NK-92 (cell line): ENCODE results near the gene STOX2.

Source experiments
- DNase-seq: peaks from one replicate; lab custom pipeline; 2025; ENCODE audit not compliant: unreplicated experiment; lab: John Stamatoyannopoulos, UW

Gene STOX2

GRCh38 chr4:183985786-183986185 lies 80.7 kb downstream of the STOX2 start:
- DNase-seq = no peak

GRCh38 chr4:183986291-183986970 lies 81.3 kb downstream of the STOX2 start:
- DNase-seq = no peak

GRCh38 chr4:183986971-183987946 lies 82.2 kb downstream of the STOX2 start:
- no peak for DNase-seq

- DNase-seq = no peak
Observed at GRCh38 chr4:183987987-183988392, 82.9 kb downstream of the STOX2 start.

- no peak for DNase-seq
Observed at GRCh38 chr4:183988874-183989273, 83.8 kb downstream of the STOX2 start.

DNA sequence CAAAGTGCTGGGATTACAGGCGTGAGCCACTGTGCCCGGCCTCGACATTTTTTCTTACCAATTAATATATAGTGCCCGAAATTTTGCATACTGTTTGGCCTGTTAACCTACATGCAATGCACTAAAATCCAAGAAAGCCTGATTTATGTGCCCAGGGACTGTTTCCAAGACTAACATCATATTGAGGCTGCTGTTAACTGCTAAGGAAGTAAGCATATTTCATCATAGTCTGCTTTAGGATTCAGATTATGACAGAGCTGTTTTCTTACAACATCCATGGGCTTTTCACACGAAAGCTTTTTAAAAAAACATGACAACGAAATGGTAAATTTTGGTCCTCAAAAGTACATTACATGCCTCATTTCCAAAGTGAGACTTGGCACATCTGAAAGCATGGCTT lies 84.4 kb downstream of the STOX2 start:
- DNase-seq = no peak

DNA sequence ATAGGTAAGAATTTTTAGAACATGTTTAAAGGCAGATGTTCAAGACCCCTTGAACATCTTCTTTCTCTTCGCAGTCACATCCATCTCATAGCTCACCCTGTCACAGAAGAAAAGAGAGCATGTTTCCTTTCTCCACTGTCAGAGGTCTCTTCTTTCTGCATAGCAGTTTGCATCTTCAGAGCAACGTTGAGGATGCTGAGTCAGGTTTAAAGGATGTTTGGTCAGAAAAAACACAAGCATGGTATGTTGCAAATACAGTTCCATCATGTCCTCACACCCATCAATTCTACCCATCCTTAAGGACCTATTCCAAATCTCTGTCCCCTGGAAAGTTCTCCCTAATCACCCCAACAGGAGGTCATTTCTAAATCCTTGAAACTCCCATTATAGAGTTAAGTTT lies 84.8 kb downstream of the STOX2 start:
- no peak for DNase-seq

- no peak for DNase-seq
Observed at GRCh38 chr4:183993676-183994075, 88.6 kb downstream of the STOX2 start.

DNA sequence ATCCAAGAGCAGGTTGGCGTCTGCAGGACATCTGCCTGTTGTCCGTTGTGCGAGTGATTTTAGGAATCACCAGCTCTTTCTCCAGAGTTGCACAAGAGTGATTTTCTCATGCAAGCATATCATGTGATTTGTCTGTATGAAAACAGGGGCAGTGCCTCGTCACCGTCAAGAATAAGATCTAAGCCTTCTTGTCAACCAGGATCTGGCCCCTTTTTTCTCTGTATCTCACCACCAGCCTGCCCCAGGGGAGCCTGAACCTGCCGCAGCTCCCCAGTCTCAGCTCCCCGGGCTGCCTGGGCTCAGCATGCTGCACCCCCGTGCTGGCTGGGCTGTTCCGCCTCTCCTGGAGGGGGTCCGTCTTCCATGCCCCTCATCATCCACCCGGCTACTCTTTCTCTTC lies 90.5 kb downstream of the STOX2 start:
- DNase-seq = no peak

- no peak for DNase-seq
Observed at GRCh38 chr4:183996868-183997267, 91.8 kb downstream of the STOX2 start.

DNA sequence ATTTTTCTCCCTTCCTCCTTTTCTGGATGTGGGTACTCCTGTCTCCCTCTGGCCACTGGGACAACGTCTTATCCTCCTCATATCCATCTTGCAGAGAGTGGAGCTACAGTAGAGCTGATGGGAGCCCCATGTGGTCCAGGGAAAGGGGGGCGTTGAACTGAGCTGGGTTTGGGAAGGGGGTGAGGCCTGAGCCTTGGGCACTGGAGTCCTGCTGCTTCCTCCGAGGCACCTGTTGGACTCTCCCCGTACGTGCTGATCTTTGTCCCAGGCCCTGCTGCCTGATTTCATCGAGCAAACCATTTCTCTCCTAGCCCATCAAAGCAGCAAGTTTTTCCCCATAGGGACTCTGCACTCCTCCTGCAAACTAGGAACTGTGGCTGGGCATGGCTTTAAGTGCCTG lies 94.3 kb downstream of the STOX2 start:
- DNase-seq = no peak

- no peak for DNase-seq
Observed at GRCh38 chr4:184000457-184001396, 95.6 kb downstream of the STOX2 start.

GRCh38 chr4:184003433-184003832 lies 98.3 kb downstream of the STOX2 start:
- no peak for DNase-seq

DNA sequence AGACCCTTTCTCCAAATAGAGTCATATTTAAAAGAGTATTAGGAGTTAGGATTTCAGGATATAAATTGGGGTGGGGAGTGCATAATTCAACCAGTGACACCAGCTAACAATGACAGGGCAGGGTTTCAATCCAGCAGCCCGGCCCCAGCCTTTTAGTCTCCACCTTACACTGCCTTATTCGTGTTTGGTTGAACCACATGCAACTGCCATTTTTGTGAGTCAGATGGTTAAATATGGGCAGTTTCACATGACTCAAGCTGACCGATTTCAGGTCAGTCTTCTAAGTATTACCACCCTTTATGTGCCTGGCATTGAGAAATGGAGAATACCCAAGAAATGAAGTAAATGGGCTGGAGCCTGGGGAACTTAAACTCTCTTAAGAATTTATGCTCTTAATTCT lies 102.8 kb downstream of the STOX2 start:
- DNase-seq = no peak

- DNase-seq = no peak
Observed at GRCh38 chr4:184010696-184011095, 105.6 kb downstream of the STOX2 start.

- no peak for DNase-seq
Observed at GRCh38 chr4:184011826-184012380, 106.8 kb downstream of the STOX2 start.

DNA sequence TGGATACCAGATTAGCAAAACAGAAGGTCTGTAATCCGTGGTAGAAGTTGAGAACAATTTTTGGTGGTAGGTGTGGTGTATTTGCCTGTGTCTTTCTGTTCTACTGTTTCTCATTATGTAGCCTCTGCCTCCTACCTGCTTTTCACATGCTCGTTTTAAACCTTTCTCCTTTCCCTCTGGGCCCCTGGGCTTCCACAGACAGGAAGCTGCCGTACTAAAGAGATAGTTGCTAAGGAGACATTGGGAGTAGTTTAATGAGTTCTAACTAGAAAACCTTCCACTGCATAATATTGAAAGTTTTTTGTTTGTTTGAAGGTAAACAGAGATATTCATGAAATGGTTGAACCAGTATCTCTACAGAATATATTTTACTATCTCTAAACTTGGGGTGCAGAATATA lies 107.8 kb downstream of the STOX2 start:
- DNase-seq = no peak

DNA sequence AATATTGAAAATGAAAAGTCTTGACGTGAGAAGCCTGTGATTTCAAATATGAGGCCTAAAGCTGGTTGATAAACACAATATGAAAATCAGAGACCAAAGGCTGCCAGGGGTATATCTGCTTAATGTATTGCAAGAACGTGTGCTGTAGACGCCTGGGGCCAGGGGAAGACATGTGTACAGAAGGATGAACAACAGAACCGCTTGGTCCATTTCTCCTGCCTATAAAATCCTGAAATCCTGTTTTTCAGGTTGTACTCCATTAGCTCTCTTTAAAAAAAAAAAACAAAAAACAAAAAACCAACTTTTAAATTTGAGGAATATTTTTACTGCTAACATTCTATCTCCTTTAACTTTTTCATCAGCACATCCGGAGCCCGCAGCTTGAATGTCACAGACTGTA lies 109.2 kb downstream of the STOX2 start:
- no peak for DNase-seq

DNA sequence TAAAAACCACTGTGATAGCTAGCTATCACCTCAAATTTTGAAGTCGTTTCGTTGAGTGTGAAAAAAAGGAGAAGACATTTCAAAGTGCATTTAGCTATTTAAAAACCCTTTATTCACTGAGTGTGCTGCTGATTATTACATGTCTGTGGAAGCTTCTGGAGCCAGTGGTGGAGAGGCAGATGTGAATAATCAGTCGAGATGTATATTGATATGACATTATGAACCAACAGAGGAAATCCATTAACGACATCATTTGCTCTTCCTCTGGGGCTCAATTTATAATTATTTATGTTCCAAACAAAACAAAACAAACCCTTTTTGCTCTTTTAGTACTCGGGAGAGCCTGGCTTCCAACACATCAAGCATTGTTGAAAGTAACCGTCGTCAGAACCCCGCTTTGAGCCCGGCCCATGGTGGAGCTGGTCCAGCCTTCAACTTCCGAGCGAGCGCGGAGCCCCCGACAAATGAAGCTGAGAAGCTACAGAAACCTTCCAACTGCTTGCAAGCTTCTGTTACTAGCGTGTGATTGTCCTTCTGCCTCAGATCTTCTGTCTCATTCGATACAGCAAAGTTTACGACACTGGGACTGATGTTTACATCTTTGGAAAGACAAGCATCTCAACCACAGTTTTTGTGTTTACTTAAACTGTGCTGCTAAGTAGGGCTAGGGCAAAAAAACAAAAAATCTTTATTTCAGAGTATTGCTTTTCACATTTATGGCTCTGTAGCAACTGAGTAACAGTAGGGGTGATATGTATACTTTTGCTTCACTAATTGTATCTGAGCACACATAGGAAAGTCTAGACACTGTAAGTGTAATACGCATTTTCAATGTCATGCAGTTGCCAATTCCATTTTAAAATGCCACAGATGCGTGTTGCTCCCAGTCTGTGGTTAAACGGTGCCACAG lies 111.9 kb downstream of the STOX2 start:
- no peak for DNase-seq

DNA sequence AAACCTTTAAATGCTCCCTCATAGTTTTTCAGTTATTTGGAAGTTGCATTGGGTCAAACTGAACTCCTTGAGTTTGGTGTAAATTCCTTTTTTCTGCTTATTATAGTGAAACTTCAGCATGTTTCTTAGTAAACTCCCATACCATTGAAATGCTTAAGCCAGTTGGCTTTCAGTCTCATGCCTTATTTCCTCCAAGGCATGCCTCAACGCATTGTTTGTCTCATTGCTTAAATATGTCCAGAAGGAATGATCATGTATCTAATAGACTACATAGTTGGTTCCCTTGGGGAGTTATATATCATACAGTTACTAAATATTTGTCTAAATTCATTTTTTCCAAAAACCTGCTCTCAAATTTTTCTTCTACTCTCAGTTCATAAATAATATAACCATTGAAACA lies 114.0 kb downstream of the STOX2 start:
- no peak for DNase-seq
